GM12878 (cell line): Measurements from ENCODE around the gene TTLL13.

ENCODE experiments used
- E2F4 ChIP-seq: IDR thresholded peaks from 2 replicates; pipeline ENCODE4 v1.6.1; 2012; ENCODE audit warnings: low read depth, low read length, improper control_type of control experiment
- MYC ChIP-seq: IDR thresholded peaks from 2 replicates; pipeline ENCODE4 v1.6.1; 2011; ENCODE audit warnings: mild to moderate bottlenecking, low read length, moderate library complexity, inconsistent platforms; ENCODE audit not compliant: insufficient read depth, insufficient replicate concordance, insufficient read length, severe bottlenecking
- NFYB ChIP-seq: IDR thresholded peaks from 2 replicates; pipeline ENCODE4 v1.6.1; 2011; ENCODE audit warnings: low read depth, mild to moderate bottlenecking, low read length, improper control_type of control experiment, moderate library complexity; ENCODE audit not compliant: insufficient read depth
- NRF1 ChIP-seq: conservative IDR thresholded peaks from 2 replicates; pipeline ENCODE4 v1.6.1; 2011; ENCODE audit warnings: mild to moderate bottlenecking, low read depth, low read length, improper control_type of control experiment
- PBX3 ChIP-seq: IDR thresholded peaks from 2 replicates; pipeline ENCODE4 v1.6.1; 2011; ENCODE audit warnings: mild to moderate bottlenecking, low read depth, low read length, moderate library complexity; ENCODE audit not compliant: insufficient replicate concordance
- POLR2AphosphoS5 ChIP-seq: IDR thresholded peaks from 2 replicates; pipeline ENCODE4 v1.6.1; 2011; ENCODE audit warnings: mild to moderate bottlenecking, low read length, inconsistent platforms
- SP1 ChIP-seq: IDR thresholded peaks from one replicate; pipeline ENCODE4 v1.6.1; 2011; ENCODE audit warnings: low read depth, low read length
- TAF1 ChIP-seq: IDR thresholded peaks from 2 replicates; pipeline ENCODE4 v1.6.1; 2011; ENCODE audit warnings: mild to moderate bottlenecking, low read depth, low read length, borderline replicate concordance
- USF1 ChIP-seq: IDR thresholded peaks from 2 replicates; pipeline ENCODE4 v1.6.1; 2011; ENCODE audit warnings: borderline replicate concordance, low read depth, mild to moderate bottlenecking, moderate library complexity, mixed read lengths, low read length; ENCODE audit not compliant: insufficient read depth; ENCODE audit errors: extremely low read length

GRCh38 chr15:90306560-90306959, 57.2 kb downstream of the TTLL13 start:
- TF ChIP-seq SP1: peak; percentile 17
- no peak for TF ChIP-seq USF1
- no peak for TF ChIP-seq POLR2AphosphoS5
- TF ChIP-seq NRF1: no peak
- TF ChIP-seq PBX3: no peak
- no peak for TF ChIP-seq E2F4
- TF ChIP-seq TAF1: 0 out of 2 replicates have a peak, but pooled peaks have one; percentile 37
- no peak for TF ChIP-seq NFYB
- TF ChIP-seq MYC: no peak
